ENCODE data around the gene ADARB2. TPM values are rescaled to one million over a fixed set of nuclear protein-coding genes. Genes with fewer than 3 reads are reported as not detected.
A peak's percentile ranks its signal among the peaks of the same experiment; 100 is the strongest.

Gene ADARB2
- total RNA-seq, 2 experiments from 2014 or later = 0.28 to 0.40 TPM

GRCh38 chr10:1729751-1730150 lies 7.6 kb downstream of the ADARB2 start:
- Mint-ChIP-seq H3K4me1 (no peaks in the 10 kb centered on the region), H3K27me3 (peaks cover 40% of the 10 kb centered on the region), H3K4me3 (no peak overlapping the region), H3K9me3 (no peaks in the 10 kb centered on the region), H3K36me3 (no peaks in the 10 kb centered on the region), H3K27ac (no peak overlapping the region)
- POLR2A ChIA-PET = no interaction called here
- no peak for DNase-seq
- no peak for ATAC-seq (ENCODE audit: low read depth)

GRCh38 chr10:1726861-1727260 lies 10.5 kb downstream of the ADARB2 start:
- no peaks in the 10 kb centered on the region for H3K4me1 Mint-ChIP-seq
- no peak overlapping the region for H3K4me3 Mint-ChIP-seq
- no peaks in the 10 kb centered on the region for H3K9me3 Mint-ChIP-seq
- no peak for ATAC-seq (ENCODE audit: low read depth)
- H3K27ac Mint-ChIP-seq = no peak overlapping the region
- POLR2A ChIA-PET = no interaction called here
- peaks cover 21% of the 10 kb centered on the region for H3K27me3 Mint-ChIP-seq
- DNase-seq = no peak
- no peaks in the 10 kb centered on the region for H3K36me3 Mint-ChIP-seq

DNA sequence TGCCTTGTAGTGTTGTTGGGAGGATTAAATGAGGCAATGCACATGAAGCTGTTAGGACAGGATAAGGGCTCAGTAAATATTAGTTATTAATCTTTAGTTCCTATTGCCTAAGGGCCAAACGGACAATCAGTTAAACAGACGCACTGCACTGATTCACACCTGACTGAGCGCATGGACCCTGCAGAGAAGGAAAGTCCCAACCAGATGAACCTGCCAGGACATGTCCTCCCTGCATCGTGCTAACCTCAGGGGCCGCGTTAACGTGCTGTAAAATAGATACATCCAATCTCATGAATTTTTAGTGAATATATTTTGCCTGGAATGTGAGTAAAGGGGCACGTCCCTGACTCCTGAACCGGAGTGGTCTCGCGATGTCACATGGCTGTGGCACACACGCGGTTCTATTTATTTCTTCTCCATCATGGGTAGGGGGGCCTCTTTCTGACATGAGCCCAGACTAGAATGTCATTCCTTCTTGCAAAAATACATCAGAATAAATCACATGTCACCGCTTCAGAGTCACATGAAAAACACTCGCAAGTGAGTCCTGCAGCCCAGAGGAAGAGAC lies 12.3 kb downstream of the ADARB2 start:
- no peak for ATAC-seq (ENCODE audit: low read depth)
- H3K36me3 Mint-ChIP-seq = no peaks in the 10 kb centered on the region
- H3K4me3 Mint-ChIP-seq = no peak overlapping the region
- peaks cover 9% of the 10 kb centered on the region for H3K27me3 Mint-ChIP-seq
- no peak for DNase-seq
- H3K27ac Mint-ChIP-seq = no peak overlapping the region
- no peaks in the 10 kb centered on the region for H3K4me1 Mint-ChIP-seq
- H3K9me3 Mint-ChIP-seq = no peaks in the 10 kb centered on the region
- POLR2A ChIA-PET = no interaction called here

DNA sequence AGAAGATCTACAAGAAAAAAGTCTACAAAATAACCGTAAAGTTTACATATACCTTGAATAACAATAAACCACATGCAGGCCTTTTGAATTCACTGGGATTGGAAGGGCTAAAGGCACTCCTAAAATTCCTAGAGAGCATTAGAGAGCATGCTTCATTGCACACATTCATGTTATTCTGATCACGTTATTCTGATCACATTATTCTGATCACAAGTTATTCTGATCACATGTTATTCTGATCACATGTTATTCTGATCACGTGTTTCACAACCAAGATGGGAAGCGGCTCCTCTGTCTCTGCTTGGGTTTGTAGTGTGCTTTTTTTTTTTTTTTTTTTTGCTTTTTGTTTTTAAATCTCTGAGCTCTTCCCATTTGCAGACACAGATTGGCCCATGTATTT lies 20.5 kb downstream of the ADARB2 start:
- DNase-seq (no peak), ATAC-seq (ENCODE audit: low read depth) (no peak)
- no peaks in the 10 kb centered on the region for H3K36me3 Mint-ChIP-seq
- POLR2A ChIA-PET = no interaction called here
- no peak overlapping the region for H3K27ac Mint-ChIP-seq
- H3K4me1 Mint-ChIP-seq = no peaks in the 10 kb centered on the region
- no peaks in the 10 kb centered on the region for H3K9me3 Mint-ChIP-seq
- peaks cover 5% of the 10 kb centered on the region for H3K27me3 Mint-ChIP-seq
- no peak overlapping the region for H3K4me3 Mint-ChIP-seq

GRCh38 chr10:1715821-1716220 lies 21.5 kb downstream of the ADARB2 start:
- Mint-ChIP-seq H3K9me3 (no peaks in the 10 kb centered on the region), H3K27me3 (peaks cover 5% of the 10 kb centered on the region), H3K4me1 (no peaks in the 10 kb centered on the region), H3K27ac (no peak overlapping the region), H3K4me3 (no peak overlapping the region), H3K36me3 (no peaks in the 10 kb centered on the region)
- no peak for ATAC-seq (ENCODE audit: low read depth)
- POLR2A ChIA-PET = no interaction called here
- no peak for DNase-seq

- Mint-ChIP-seq H3K4me1 (no peaks in the 10 kb centered on the region), H3K27me3 (peaks cover 24% of the 10 kb centered on the region), H3K9me3 (no peaks in the 10 kb centered on the region), H3K36me3 (no peaks in the 10 kb centered on the region), H3K4me3 (no peak overlapping the region), H3K27ac (no peak overlapping the region)
- ATAC-seq (ENCODE audit: low read depth) (no peak), DNase-seq (no peak)
- POLR2A ChIA-PET = no interaction called here
Observed at GRCh38 chr10:1712944-1713671, 24.2 kb downstream of the ADARB2 start.

- H3K36me3 Mint-ChIP-seq = no peaks in the 10 kb centered on the region
- H3K4me3 Mint-ChIP-seq = no peak overlapping the region
- H3K4me1 Mint-ChIP-seq = no peaks in the 10 kb centered on the region
- POLR2A ChIA-PET = no interaction called here
- peaks cover 24% of the 10 kb centered on the region for H3K27me3 Mint-ChIP-seq
- DNase-seq (no peak), ATAC-seq (ENCODE audit: low read depth) (no peak)
- peaks cover 5% of the 10 kb centered on the region for H3K9me3 Mint-ChIP-seq
- H3K27ac Mint-ChIP-seq = no peak overlapping the region
Observed at GRCh38 chr10:1712314-1712713, 25.0 kb downstream of the ADARB2 start.

GRCh38 chr10:1709161-1709560 lies 28.2 kb downstream of the ADARB2 start:
- peaks cover 25% of the 10 kb centered on the region for H3K27me3 Mint-ChIP-seq
- no peaks in the 10 kb centered on the region for H3K36me3 Mint-ChIP-seq
- DNase-seq = no peak
- POLR2A ChIA-PET = no interaction called here
- H3K4me1 Mint-ChIP-seq = peaks cover 3% of the 10 kb centered on the region
- H3K27ac Mint-ChIP-seq = no peak overlapping the region
- peaks cover 11% of the 10 kb centered on the region for H3K9me3 Mint-ChIP-seq
- H3K4me3 Mint-ChIP-seq = no peak overlapping the region
- no peak for ATAC-seq (ENCODE audit: low read depth)

DNA sequence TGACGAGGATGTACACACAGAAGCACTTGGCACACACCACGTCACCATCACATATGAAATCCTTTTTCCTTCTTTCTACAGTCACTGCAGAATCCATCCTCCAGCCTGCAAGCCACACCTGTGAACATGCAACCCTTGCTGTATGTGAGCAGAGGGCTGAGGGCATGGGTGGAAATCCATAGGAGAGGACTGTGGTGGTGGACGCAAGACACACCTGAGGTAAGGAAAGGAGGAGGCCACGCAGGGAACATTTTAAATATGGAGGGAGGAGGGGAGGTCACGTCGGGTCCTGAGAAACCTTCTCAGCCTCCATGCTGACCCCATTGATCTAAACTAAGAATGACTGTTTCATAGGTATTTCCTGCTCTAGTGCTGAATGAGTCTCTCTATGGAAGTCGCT lies 28.6 kb downstream of the ADARB2 start:
- Mint-ChIP-seq H3K27ac (no peak overlapping the region), H3K4me1 (peaks cover 3% of the 10 kb centered on the region), H3K27me3 (peaks cover 24% of the 10 kb centered on the region), H3K36me3 (no peaks in the 10 kb centered on the region), H3K4me3 (no peak overlapping the region), H3K9me3 (peaks cover 11% of the 10 kb centered on the region)
- ATAC-seq (ENCODE audit: low read depth) (no peak), DNase-seq (no peak)
- POLR2A ChIA-PET = no interaction called here

DNA sequence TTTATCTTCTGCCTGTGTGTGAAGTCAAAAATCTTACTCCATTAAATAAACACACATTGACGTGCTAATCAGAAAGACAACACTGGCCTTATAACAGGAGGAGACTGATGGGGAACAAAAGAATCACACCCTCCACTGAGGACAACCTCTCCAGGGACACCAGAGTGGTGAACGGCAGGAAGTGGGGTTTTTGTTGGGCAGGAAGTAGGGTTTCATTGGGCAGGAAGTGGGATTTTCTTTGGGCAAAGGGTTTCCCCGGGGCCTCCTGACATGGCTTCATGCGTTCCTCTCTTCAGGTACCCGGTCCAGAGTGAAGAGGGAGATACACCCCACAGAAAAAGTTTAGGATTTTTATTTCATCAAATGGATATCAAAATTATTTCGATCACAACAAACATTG lies 30.6 kb downstream of the ADARB2 start:
- Mint-ChIP-seq H3K4me3 (peak overlapping the region; percentile 13), H3K36me3 (no peaks in the 10 kb centered on the region), H3K4me1 (peaks cover 3% of the 10 kb centered on the region), H3K9me3 (peaks cover 15% of the 10 kb centered on the region), H3K27me3 (peaks cover 25% of the 10 kb centered on the region), H3K27ac (no peak overlapping the region)
- POLR2A ChIA-PET = no interaction called here
- ATAC-seq (ENCODE audit: low read depth) (no peak), DNase-seq (no peak)

DNA sequence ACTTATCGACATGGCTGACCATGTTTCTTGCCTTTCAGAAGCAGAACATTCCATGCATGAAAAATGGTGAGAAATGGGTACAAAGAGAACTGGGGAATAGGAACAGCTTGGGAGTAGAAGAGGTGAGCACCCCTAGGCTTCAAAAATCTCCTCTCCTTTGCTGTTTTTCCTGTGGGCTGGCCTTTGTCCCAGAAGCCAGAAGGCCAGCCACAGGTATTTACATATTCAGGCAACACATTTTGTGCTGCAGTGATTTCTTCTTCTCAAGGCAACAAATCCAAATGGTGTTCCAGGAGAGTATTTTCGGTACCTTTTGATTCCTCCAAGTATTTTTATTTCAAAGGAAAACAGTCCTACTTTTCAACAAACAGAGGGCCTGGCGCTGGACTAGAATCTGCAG lies 31.1 kb downstream of the ADARB2 start:
- Mint-ChIP-seq H3K36me3 (no peaks in the 10 kb centered on the region), H3K27ac (no peak overlapping the region)

GRCh38 chr10:1698185-1698584 lies 39.1 kb downstream of the ADARB2 start:
- peaks cover under 1% of the 10 kb centered on the region for H3K27me3 Mint-ChIP-seq
- ATAC-seq (ENCODE audit: low read depth) = no peak

More for the DNA sequence above, 31.1 kb downstream of the ADARB2 start:
- Mint-ChIP-seq H3K9me3 (peaks cover 15% of the 10 kb centered on the region), H3K27me3 (peaks cover 25% of the 10 kb centered on the region), H3K4me1 (peaks cover 3% of the 10 kb centered on the region), H3K4me3 (no peak overlapping the region)
- ATAC-seq (ENCODE audit: low read depth) (no peak), DNase-seq (no peak)
- POLR2A ChIA-PET = no interaction called here

GRCh38 chr10:1696106-1696505 lies 41.2 kb downstream of the ADARB2 start:
- Mint-ChIP-seq H3K27ac (no peak overlapping the region), H3K9me3 (peaks cover 6% of the 10 kb centered on the region), H3K36me3 (no peaks in the 10 kb centered on the region), H3K27me3 (peaks cover 8% of the 10 kb centered on the region), H3K4me1 (no peaks in the 10 kb centered on the region), H3K4me3 (no peak overlapping the region)
- no peak for ATAC-seq (ENCODE audit: low read depth)
- POLR2A ChIA-PET = no interaction called here
- no peak for DNase-seq

More at GRCh38 chr10:1698185-1698584, 39.1 kb downstream of the ADARB2 start:
- POLR2A ChIA-PET = no interaction called here
- H3K36me3 Mint-ChIP-seq = no peaks in the 10 kb centered on the region
- peak overlapping the region; percentile 51 for H3K27ac Mint-ChIP-seq
- no peak for DNase-seq
- H3K9me3 Mint-ChIP-seq = peaks cover 9% of the 10 kb centered on the region
- no peaks in the 10 kb centered on the region for H3K4me1 Mint-ChIP-seq
- no peak overlapping the region for H3K4me3 Mint-ChIP-seq

DNA sequence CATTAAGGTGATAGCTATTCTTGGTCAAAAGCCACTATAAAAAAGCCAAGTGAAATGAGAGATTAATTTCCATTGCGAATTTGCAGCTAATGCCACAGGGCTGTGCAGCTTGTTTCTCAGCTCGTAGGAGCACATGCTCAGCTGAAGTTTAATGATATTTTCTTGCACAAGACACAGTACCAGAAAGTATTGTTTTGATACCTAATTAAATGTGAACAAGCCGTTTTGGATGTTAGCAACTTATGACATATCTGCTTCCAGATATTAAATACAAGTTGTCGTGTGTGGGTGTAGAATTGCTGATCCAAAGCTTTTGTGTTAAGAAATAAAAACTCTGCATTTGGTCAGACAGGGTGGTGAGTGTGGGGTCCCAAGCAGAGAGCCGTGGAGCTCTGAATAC lies 47.2 kb downstream of the ADARB2 start:
- DNase-seq (no peak), ATAC-seq (ENCODE audit: low read depth) (no peak)
- Mint-ChIP-seq H3K27ac (no peak overlapping the region), H3K27me3 (peaks cover 8% of the 10 kb centered on the region), H3K4me3 (no peak overlapping the region), H3K9me3 (no peaks in the 10 kb centered on the region), H3K36me3 (no peaks in the 10 kb centered on the region), H3K4me1 (no peaks in the 10 kb centered on the region)
- POLR2A ChIA-PET = no interaction called here

All from activated naive CD8-positive, alpha-beta T cell treated with anti-CD3 and anti-CD28 coated beads, Interleukin-2, amount 10 ng/mL, durations not matched to agents 7 days and 5 days (primary cell).